Endothelial cell of umbilical vein (primary cell): ENCODE measurements around the gene EDEM3. TPM values are rescaled to one million over a fixed set of nuclear protein-coding genes. Genes with fewer than 3 reads are reported as not detected.

Source experiments
- BruUV-seq: library from RNA; stranded (reverse); fragments of 400-500 nt; replicated peaks from 2 replicates; lab custom pipeline; 2021; lab: Mats Ljungman, UMichigan
- CTCF ChIA-PET: fragments of 300-600, 350-600 bp; sonication (Branson Sonifier 250); formaldehyde crosslinking; loops from one replicate; lab custom pipeline; 2021; ENCODE audit warnings: antibody characterized with exemption, inconsistent platforms; lab: Charles Lee
- POLR2A ChIA-PET: fragments of 300-600, 350-600 bp; sonication (Branson Sonifier 250); formaldehyde crosslinking; loops from one replicate; lab custom pipeline; 2021; ENCODE audit warnings: antibody characterized with exemption, inconsistent platforms; lab: Charles Lee
- DNase-seq: peaks from one replicate; pipeline ENCODE4 v3.0.0-alpha.2; 2011; ENCODE audit warnings: low read depth, low spot score
- FAIRE-seq: peaks from 2 replicates; lab custom pipeline; 2011; peaks lifted over from hg19 to GRCh38; lab: Jason Lieb, UNC
- H2AFZ ChIP-seq: 2 replicates; pipeline ENCODE4 v1.6.0; 2012; ENCODE audit warnings: low read depth, low read length, control low read depth, inconsistent platforms
- H3K27ac ChIP-seq: 2 replicates; pipeline ENCODE4 v1.5.1; 2011; ENCODE audit warnings: low read depth, mild to moderate bottlenecking, control low read depth, low read length, moderate library complexity; ENCODE audit not compliant: insufficient read depth
- H3K27me3 ChIP-seq, 2 experiments: 2 replicates each; pipeline versions ENCODE4 v1.6.0 to v1.6.1; 2011; ENCODE audit warnings: low read length in 2 of 2, mixed read lengths in 1 of 2; ENCODE audit not compliant: control insufficient read depth in 2 of 2, insufficient read depth in 2 of 2
- H3K36me3 ChIP-seq, 2 experiments: 2 replicates in 1 of 2; 3 replicates in 1 of 2; pipeline ENCODE4 v1.5.1; 2011; ENCODE audit warnings: low read length in 2 of 2, mild to moderate bottlenecking in 1 of 2, moderate library complexity in 1 of 2; ENCODE audit not compliant: control insufficient read depth in 2 of 2, insufficient read depth in 2 of 2; ENCODE audit errors: extremely low read depth in 1 of 2
- H3K4me1 ChIP-seq: 3 replicates; pipeline ENCODE4 v1.5.1; 2011; ENCODE audit warnings: mild to moderate bottlenecking, low read length; ENCODE audit not compliant: control insufficient read depth, insufficient read depth; ENCODE audit errors: extremely low read depth
- H3K4me2 ChIP-seq: 2 replicates; pipeline ENCODE4 v1.6.1; 2011; ENCODE audit warnings: low read length, control low read depth, mixed read lengths; ENCODE audit not compliant: insufficient read depth
- H3K4me3 ChIP-seq, 3 experiments: fragments of 200-600 bp in 1 of 3; sonication (generic), shearing (Covaris generic) in 1 of 3; replicated peaks in 1 of 3; 2 replicates each; pipeline ENCODE4 v1.5.1; 2011 to 2016; ENCODE audit warnings: control low read depth in 3 of 3, low read length in 3 of 3, mild to moderate bottlenecking in 2 of 3, inconsistent platforms in 1 of 3, low read depth in 1 of 3, moderate library complexity in 1 of 3; ENCODE audit not compliant: insufficient read depth in 1 of 3
- H3K79me2 ChIP-seq: 2 replicates; pipeline ENCODE4 v1.6.0; 2012; ENCODE audit warnings: low read length, inconsistent platforms; ENCODE audit not compliant: control insufficient read depth, insufficient read depth
- H3K9ac ChIP-seq: replicated peaks from 2 replicates; pipeline ENCODE3; 2011; ENCODE audit warnings: low read length, control low read depth; ENCODE audit not compliant: insufficient read depth; ENCODE audit errors: extremely low read depth
- H3K9me1 ChIP-seq: replicated peaks from 3 replicates; pipeline ENCODE4 v1.6.0; 2011; ENCODE audit warnings: mild to moderate bottlenecking, low read length; ENCODE audit not compliant: control insufficient read depth, insufficient read depth; ENCODE audit errors: extremely low read depth
- H3K9me3 ChIP-seq: replicated peaks from 2 replicates; pipeline ENCODE4 v1.5.1; 2012; ENCODE audit warnings: low read length, inconsistent platforms; ENCODE audit not compliant: control insufficient read depth, insufficient read depth
- H4K20me1 ChIP-seq: replicated peaks from 2 replicates; pipeline ENCODE3; 2011; ENCODE audit warnings: mild to moderate bottlenecking, low read length; ENCODE audit not compliant: control insufficient read depth, insufficient read depth; ENCODE audit errors: extremely low read depth
- EZH2 ChIP-seq: IDR thresholded peaks from 2 replicates; pipeline ENCODE4 v1.6.1; 2012; ENCODE audit warnings: borderline replicate concordance, low read depth, mild to moderate bottlenecking, moderate library complexity, low read length, inconsistent platforms; ENCODE audit not compliant: severe bottlenecking
- FOS ChIP-seq: IDR thresholded peaks from 2 replicates; pipeline ENCODE4 v1.6.1; 2011; ENCODE audit warnings: mild to moderate bottlenecking, low read length, moderate library complexity, borderline replicate concordance; ENCODE audit not compliant: insufficient read depth
- GATA2 ChIP-seq: IDR thresholded peaks from 2 replicates; pipeline ENCODE4 v1.7.0; 2011; ENCODE audit warnings: low read depth, mild to moderate bottlenecking, moderate library complexity, mixed read lengths, low read length; ENCODE audit not compliant: insufficient read length, insufficient read depth
- JUN ChIP-seq: IDR thresholded peaks from 2 replicates; pipeline ENCODE4 v1.6.1; 2011; ENCODE audit warnings: borderline replicate concordance, low read depth; ENCODE audit not compliant: insufficient read length, insufficient read depth
- MYC ChIP-seq: IDR thresholded peaks from one replicate; pipeline ENCODE4 v1.6.1; 2011; ENCODE audit warnings: mild to moderate bottlenecking, low read depth, low read length
- POLR2A ChIP-seq: IDR thresholded peaks from 2 replicates; pipeline ENCODE4 v1.6.1; 2012; ENCODE audit warnings: low read depth, mild to moderate bottlenecking, control low read depth, low read length
- POLR2AphosphoS5 ChIP-seq: IDR thresholded peaks from 2 replicates; pipeline ENCODE4 v1.6.1; 2012; ENCODE audit warnings: low read depth, mild to moderate bottlenecking, control low read depth, low read length, moderate library complexity; ENCODE audit not compliant: insufficient read depth
- dilution Hi-C: fragments of 300-500 bp; cut with MboI; formaldehyde crosslinking; loops from one replicate; pipeline ENCODE4 v1.15.0; 2019; ENCODE audit warnings: low sequenced_read_pairs; ENCODE audit not compliant: extremely low pct_ligation_motif_present
- intact Hi-C: fragments of 100-400 bp; cut with micrococcal nuclease; formaldehyde crosslinking; loops from one replicate; pipeline ENCODE4 v1.10.0; 2022
- polyA plus RNA-seq, 4 experiments: library from polyadenylated mRNA; depleted of rRNA in 3 of 4; stranded (reverse) in 3 of 4; unstranded in 1 of 4; fragments of >200 nt; gene quantifications; 2 replicates each; pipeline versions ENCODE4 v1.2.1 to v1.2.3, GENCODE V29; 2011 to 2012; ENCODE audit warnings: missing spikeins in 1 of 4
- total RNA-seq: library from RNA; stranded (reverse); gene quantifications from 2 replicates; pipeline ENCODE4 v1.2.3, GENCODE V29; 2021
- TF ChIP-seq, protein P1 (sequence below), 2 donors: IDR thresholded peaks; 1 replicate in 1 of 2; 2 replicates in 1 of 2; pipeline ENCODE4 v1.5.1; 2011; ENCODE audit warnings: low read length in 2 of 2, mild to moderate bottlenecking in 2 of 2, moderate library complexity in 2 of 2, control low read depth in 1 of 2, inconsistent platforms in 1 of 2, low read depth in 1 of 2; ENCODE audit not compliant: insufficient read depth in 1 of 2; ENCODE audit errors: extremely low read depth in 1 of 2
- TF ChIP-seq, protein P2 (sequence below): IDR thresholded peaks from 2 replicates; pipeline ENCODE4 v1.6.1; 2011; ENCODE audit not compliant: insufficient read depth, insufficient read length

The EDEM3 gene
- total and polyA plus RNA-seq, 2 donors (not counting 3 experiments of a cell fraction or from before 2014, with no cell fraction given), result 6.6 to 26.3 TPM

DNA sequence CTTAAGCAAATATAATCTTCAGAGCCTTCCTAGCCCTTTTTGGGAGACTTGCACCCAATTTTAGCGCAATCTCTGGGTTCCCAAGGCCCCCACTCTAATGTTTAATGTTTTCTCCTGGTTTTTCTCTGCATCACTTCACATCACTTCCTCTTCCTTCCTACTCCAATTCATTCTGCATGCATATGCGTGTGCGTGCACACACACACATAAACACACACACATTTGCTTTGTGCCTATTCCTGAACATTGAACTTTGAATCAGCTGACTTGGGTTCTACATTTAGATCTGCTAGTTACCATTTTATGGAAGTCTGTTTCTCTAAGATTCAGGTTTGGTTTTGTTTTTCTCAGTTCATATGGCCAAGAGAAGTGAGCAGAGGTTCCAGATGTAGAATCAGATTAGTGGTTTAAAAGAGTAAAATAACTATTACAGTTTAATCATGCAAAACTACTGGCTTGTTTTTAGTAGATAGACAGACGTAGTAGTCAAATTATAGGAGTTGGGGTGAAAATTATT, 7.4 kb upstream of the EDEM3 start:
- intact Hi-C loops, result no loop called here
- Histone ChIP-seq H3K79me2 (no peaks in the 10 kb centered on the region), H3K4me3 (no peak overlapping the region), H3K9me1 (no peaks in the 10 kb centered on the region), H3K4me1 (no peaks in the 10 kb centered on the region), H4K20me1 (no peaks in the 10 kb centered on the region), H3K9ac (no peak overlapping the region), H2AFZ (no peak overlapping the region), H3K4me2 (no peak overlapping the region), H3K36me3 (no peaks in the 10 kb centered on the region), H3K9me3 (no peaks in the 10 kb centered on the region), H3K27ac (no peak overlapping the region), H3K27me3 (peaks cover 2% of the 10 kb centered on the region in 2 experiments)
- no peak for FAIRE-seq
- BruUV-seq, result no TSS peak
- dilution Hi-C loops, result no loop called here
- ChIA-PET CTCF (no interaction called here), POLR2A (no interaction called here)
- no peak for DNase-seq
- TF ChIP-seq FOS (no peak), POLR2AphosphoS5 (no peak), MYC (no peak), GATA2 (no peak), POLR2A (no peak), JUN (no peak), EZH2 (no peak)
- TF ChIP-seq, protein P1, sequence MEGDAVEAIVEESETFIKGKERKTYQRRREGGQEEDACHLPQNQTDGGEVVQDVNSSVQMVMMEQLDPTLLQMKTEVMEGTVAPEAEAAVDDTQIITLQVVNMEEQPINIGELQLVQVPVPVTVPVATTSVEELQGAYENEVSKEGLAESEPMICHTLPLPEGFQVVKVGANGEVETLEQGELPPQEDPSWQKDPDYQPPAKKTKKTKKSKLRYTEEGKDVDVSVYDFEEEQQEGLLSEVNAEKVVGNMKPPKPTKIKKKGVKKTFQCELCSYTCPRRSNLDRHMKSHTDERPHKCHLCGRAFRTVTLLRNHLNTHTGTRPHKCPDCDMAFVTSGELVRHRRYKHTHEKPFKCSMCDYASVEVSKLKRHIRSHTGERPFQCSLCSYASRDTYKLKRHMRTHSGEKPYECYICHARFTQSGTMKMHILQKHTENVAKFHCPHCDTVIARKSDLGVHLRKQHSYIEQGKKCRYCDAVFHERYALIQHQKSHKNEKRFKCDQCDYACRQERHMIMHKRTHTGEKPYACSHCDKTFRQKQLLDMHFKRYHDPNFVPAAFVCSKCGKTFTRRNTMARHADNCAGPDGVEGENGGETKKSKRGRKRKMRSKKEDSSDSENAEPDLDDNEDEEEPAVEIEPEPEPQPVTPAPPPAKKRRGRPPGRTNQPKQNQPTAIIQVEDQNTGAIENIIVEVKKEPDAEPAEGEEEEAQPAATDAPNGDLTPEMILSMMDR (IDR thresholded peaks at IDR 0.05; ENCODE audit: extremely low read depth in 1 of 2, insufficient read depth in 1 of 2, low read depth in 1 of 2, low read length in 2 of 2), result no peak
- TF ChIP-seq, protein P2, sequence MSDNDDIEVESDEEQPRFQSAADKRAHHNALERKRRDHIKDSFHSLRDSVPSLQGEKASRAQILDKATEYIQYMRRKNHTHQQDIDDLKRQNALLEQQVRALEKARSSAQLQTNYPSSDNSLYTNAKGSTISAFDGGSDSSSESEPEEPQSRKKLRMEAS, result no peak
